Measurements from ENCODE around the gene FOXN4.

DNA sequence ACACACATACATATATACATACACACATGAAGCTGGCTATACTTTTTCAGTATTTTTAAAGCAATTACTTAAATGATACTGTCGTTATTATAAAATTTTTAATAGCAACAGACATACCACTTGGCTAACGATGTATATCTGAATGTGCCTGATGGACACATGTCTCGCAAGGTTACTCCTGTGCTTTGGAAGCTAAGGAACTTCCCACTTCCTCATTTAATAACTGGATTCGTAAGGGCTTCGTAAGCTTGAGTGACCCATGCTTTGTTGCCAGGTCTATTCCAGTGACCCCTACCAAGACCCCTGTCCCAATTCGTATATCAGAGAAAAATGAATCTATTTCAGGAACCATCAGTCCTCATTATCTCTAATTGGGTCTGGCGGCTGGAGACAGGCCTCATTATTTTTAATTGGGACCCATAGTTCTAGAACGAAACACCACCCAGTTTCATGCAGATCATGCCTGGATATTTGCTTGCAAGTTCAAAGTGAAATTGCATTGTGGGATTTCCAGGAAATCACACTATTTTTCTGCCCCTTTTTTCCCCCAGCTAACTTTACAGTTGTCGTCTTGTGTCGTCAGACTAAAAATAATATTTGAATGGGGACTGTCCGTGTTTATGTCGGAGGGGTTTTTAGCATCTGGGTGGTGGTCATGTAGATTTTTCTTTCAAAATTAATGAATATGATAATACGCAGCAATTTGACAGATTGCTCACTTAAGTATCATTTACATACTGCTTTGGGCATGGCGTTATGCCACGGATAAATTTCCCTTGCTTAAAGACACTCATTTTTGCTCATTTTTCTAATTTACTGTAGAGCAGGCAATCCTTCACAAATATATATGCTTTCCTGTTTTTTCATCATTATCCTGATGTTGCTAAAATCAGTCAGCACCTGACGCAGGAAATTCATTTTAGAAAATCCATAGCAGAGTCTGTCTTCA lies 21.5 kb upstream of the FOXN4 start:
- no peak for TF ChIP-seq POLR2AphosphoS5 (IDR thresholded peaks at IDR 0.05)
- TF ChIP-seq, protein P1, sequence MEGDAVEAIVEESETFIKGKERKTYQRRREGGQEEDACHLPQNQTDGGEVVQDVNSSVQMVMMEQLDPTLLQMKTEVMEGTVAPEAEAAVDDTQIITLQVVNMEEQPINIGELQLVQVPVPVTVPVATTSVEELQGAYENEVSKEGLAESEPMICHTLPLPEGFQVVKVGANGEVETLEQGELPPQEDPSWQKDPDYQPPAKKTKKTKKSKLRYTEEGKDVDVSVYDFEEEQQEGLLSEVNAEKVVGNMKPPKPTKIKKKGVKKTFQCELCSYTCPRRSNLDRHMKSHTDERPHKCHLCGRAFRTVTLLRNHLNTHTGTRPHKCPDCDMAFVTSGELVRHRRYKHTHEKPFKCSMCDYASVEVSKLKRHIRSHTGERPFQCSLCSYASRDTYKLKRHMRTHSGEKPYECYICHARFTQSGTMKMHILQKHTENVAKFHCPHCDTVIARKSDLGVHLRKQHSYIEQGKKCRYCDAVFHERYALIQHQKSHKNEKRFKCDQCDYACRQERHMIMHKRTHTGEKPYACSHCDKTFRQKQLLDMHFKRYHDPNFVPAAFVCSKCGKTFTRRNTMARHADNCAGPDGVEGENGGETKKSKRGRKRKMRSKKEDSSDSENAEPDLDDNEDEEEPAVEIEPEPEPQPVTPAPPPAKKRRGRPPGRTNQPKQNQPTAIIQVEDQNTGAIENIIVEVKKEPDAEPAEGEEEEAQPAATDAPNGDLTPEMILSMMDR (IDR thresholded peaks at IDR 0.05 in 8 of 11, conservative IDR thresholded peaks at IDR 0.05 in 3 of 11), result no peak

Data from spleen (tissue), 7 donors.